Caco-2 (cell line): ENCODE measurements around the gene ADCK2. TPM values are rescaled to one million over a fixed set of nuclear protein-coding genes. Genes with fewer than 3 reads are reported as not detected.

ENCODE experiments used
- BruUV-seq: library from RNA; stranded (reverse); fragments of 400-500 nt; replicated peaks from 2 replicates; lab custom pipeline; 2021; lab: Mats Ljungman, UMichigan
- CTCF ChIA-PET: fragments of 300-600 bp; sonication (Branson Sonifier 250); formaldehyde crosslinking; loops from one replicate; lab custom pipeline; 2022; ENCODE audit warnings: antibody characterized with exemption; lab: Charles Lee
- POLR2A ChIA-PET: fragments of 300-600 bp; sonication (Branson Sonifier 250); formaldehyde crosslinking; loops from one replicate; lab custom pipeline; 2022; ENCODE audit warnings: antibody characterized with exemption; lab: Charles Lee
- DNase-seq, 2 experiments: peaks; one replicate each; pipeline versions ENCODE4 v3.0.0 to v3.0.0-alpha.2; 2020 to 2022
- H3K27me3 ChIP-seq: replicated peaks from 2 replicates; pipeline ENCODE4 v1.6.0; 2011; ENCODE audit warnings: low read length; ENCODE audit not compliant: control insufficient read depth, insufficient read depth
- H3K36me3 ChIP-seq: 2 replicates; pipeline ENCODE4 v1.5.1; 2011; ENCODE audit warnings: low read length; ENCODE audit not compliant: control insufficient read depth, insufficient read depth
- H3K4me1 ChIP-seq: fragments of 250-450 bp; sonication (Bioruptor Pico); 2 replicates; pipeline ENCODE4 v1.5.1; 2020; ENCODE audit warnings: mild to moderate bottlenecking
- H3K4me3 ChIP-seq: 2 replicates; pipeline ENCODE4 v1.5.1; 2011; ENCODE audit warnings: low read depth, mild to moderate bottlenecking, control low read depth, low read length
- H3K9me3 ChIP-seq: fragments of 250-450 bp; sonication (Bioruptor Pico); 2 replicates; pipeline ENCODE4 v1.5.1; 2020; ENCODE audit warnings: mild to moderate bottlenecking, moderate library complexity
- H3K27ac Mint-ChIP-seq: one replicate; pipeline ENCODE4 v1.8.0; 2022; ENCODE audit warnings: mixed read lengths; ENCODE audit not compliant: unreplicated experiment
- H3K27me3 Mint-ChIP-seq: one replicate; pipeline ENCODE4 v1.8.0; 2022; ENCODE audit warnings: mixed read lengths; ENCODE audit not compliant: insufficient read depth, unreplicated experiment
- H3K36me3 Mint-ChIP-seq: one replicate; pipeline ENCODE4 v1.8.0; 2022; ENCODE audit warnings: mild to moderate bottlenecking, mixed read lengths; ENCODE audit not compliant: insufficient read depth, unreplicated experiment
- H3K4me1 Mint-ChIP-seq: one replicate; pipeline ENCODE4 v1.8.0; 2022; ENCODE audit warnings: low read depth, mixed read lengths; ENCODE audit not compliant: unreplicated experiment
- H3K4me3 Mint-ChIP-seq: one replicate; pipeline ENCODE4 v1.8.0; 2022; ENCODE audit warnings: mild to moderate bottlenecking, moderate library complexity, mixed read lengths; ENCODE audit not compliant: unreplicated experiment
- H3K9me3 Mint-ChIP-seq: one replicate; pipeline ENCODE4 v1.8.0; 2022; ENCODE audit warnings: mixed read lengths; ENCODE audit not compliant: unreplicated experiment
- CTCF ChIP-seq, 2 experiments: fragments of 200-600 bp in 1 of 2; IDR thresholded peaks; 1 replicate in 1 of 2; 2 replicates in 1 of 2; pipeline versions ENCODE4 v1.5.1 to v1.8.0; 2011 to 2022; ENCODE audit warnings: antibody characterized with exemption in 1 of 2, control low read depth in 1 of 2, inconsistent platforms in 1 of 2, low read depth in 1 of 2, low read length in 1 of 2, mild to moderate bottlenecking in 1 of 2, moderate library complexity in 1 of 2; ENCODE audit not compliant: insufficient read depth in 1 of 2, severe bottlenecking in 1 of 2, unreplicated experiment in 1 of 2
- intact Hi-C: fragments of 100-400 bp; cut with micrococcal nuclease; formaldehyde crosslinking; loops from one replicate; pipeline ENCODE4 v1.10.0; 2022; ENCODE audit not compliant: unreplicated experiment
- total RNA-seq: library from RNA; stranded (reverse); gene quantifications from 2 replicates; pipeline ENCODE4 v1.2.3, GENCODE V29; 2022

The ADCK2 gene
- total RNA-seq, 1 experiment from 2014 or later: 17.7 TPM

- POLR2A ChIA-PET: no interaction called here
- CTCF ChIA-PET: no interaction called here
- no peak overlapping the region for H3K27ac Mint-ChIP-seq
- no peaks in the 10 kb centered on the region for H3K9me3 ChIP-seq
- no peaks in the 10 kb centered on the region for H3K27me3 Mint-ChIP-seq
- no peaks in the 10 kb centered on the region; the same call in 1 of the 2 replicates for H3K36me3 ChIP-seq
- H3K4me1 ChIP-seq: no peaks in the 10 kb centered on the region
- BruUV-seq: no TSS peak
- H3K4me3 ChIP-seq: no peak overlapping the region
- no peak for DNase-seq
- no peaks in the 10 kb centered on the region for H3K9me3 Mint-ChIP-seq
- H3K36me3 Mint-ChIP-seq: peaks cover 6% of the 10 kb centered on the region
- no peaks in the 10 kb centered on the region for H3K27me3 ChIP-seq
- H3K4me3 Mint-ChIP-seq: no peak overlapping the region
- no peaks in the 10 kb centered on the region for H3K4me1 Mint-ChIP-seq
- TF ChIP-seq CTCF (IDR thresholded peaks at IDR 0.05; ENCODE audit: insufficient read depth in 1 of 2, low read depth in 1 of 2, low read length in 1 of 2, severe bottlenecking in 1 of 2, unreplicated experiment in 1 of 2): no peak
- intact Hi-C loops: no loop called here
Observed at GRCh38 chr7:140723006-140723405, 50.3 kb downstream of the ADCK2 start.

GRCh38 chr7:140723574-140723973 is 50.8 kb downstream of the ADCK2 start:
- Mint-ChIP-seq H3K27ac (no peak overlapping the region), H3K4me1 (no peaks in the 10 kb centered on the region), H3K27me3 (no peaks in the 10 kb centered on the region), H3K9me3 (no peaks in the 10 kb centered on the region), H3K36me3 (peaks cover 6% of the 10 kb centered on the region), H3K4me3 (no peak overlapping the region)
- Histone ChIP-seq H3K4me1 (no peaks in the 10 kb centered on the region), H3K4me3 (no peak overlapping the region), H3K9me3 (no peaks in the 10 kb centered on the region), H3K27me3 (no peaks in the 10 kb centered on the region), H3K36me3 (no peaks in the 10 kb centered on the region; the same call in 1 of the 2 replicates)
- no peak for TF ChIP-seq CTCF (IDR thresholded peaks at IDR 0.05; ENCODE audit: insufficient read depth in 1 of 2, low read depth in 1 of 2, low read length in 1 of 2, severe bottlenecking in 1 of 2, unreplicated experiment in 1 of 2)
- DNase-seq: no peak
- intact Hi-C loops: no loop called here
- BruUV-seq: no TSS peak
- POLR2A ChIA-PET: no interaction called here
- CTCF ChIA-PET: no interaction called here

GRCh38 chr7:140724706-140725105 is 52.0 kb downstream of the ADCK2 start:
- Histone ChIP-seq H3K9me3 (no peaks in the 10 kb centered on the region), H3K4me1 (no peaks in the 10 kb centered on the region), H3K27me3 (no peaks in the 10 kb centered on the region), H3K36me3 (no peaks in the 10 kb centered on the region; the same call in 1 of the 2 replicates), H3K4me3 (no peak overlapping the region)
- no peak for TF ChIP-seq CTCF (IDR thresholded peaks at IDR 0.05; ENCODE audit: insufficient read depth in 1 of 2, low read depth in 1 of 2, low read length in 1 of 2, severe bottlenecking in 1 of 2, unreplicated experiment in 1 of 2)
- peaks cover 9% of the 10 kb centered on the region for H3K36me3 Mint-ChIP-seq
- intact Hi-C loops: no loop called here
- no peak for DNase-seq
- no peak overlapping the region for H3K27ac Mint-ChIP-seq
- CTCF ChIA-PET: no interaction called here
- no peaks in the 10 kb centered on the region for H3K9me3 Mint-ChIP-seq
- BruUV-seq: no TSS peak
- no peak overlapping the region for H3K4me3 Mint-ChIP-seq
- no peaks in the 10 kb centered on the region for H3K4me1 Mint-ChIP-seq
- no peaks in the 10 kb centered on the region for H3K27me3 Mint-ChIP-seq
- POLR2A ChIA-PET: no interaction called here
